KOPT-K1 (cell line): ENCODE data around the gene NCAPD3.
A peak's percentile ranks its signal among the peaks of the same experiment; 100 is the strongest.

Experiments
- H3K27ac ChIP-seq: fragments of 200-600 bp; sonication (generic); 2 replicates; pipeline ENCODE4 v1.5.1; 2016; ENCODE audit warnings: antibody characterized with exemption, mild to moderate bottlenecking, low read depth, low read length; ENCODE audit not compliant: poor library complexity, severe bottlenecking
- H3K36me3 ChIP-seq: fragments of 200-600 bp; sonication (generic); 2 replicates; pipeline ENCODE4 v1.5.1; 2017; ENCODE audit warnings: antibody characterized with exemption, mild to moderate bottlenecking, low read length, moderate library complexity; ENCODE audit not compliant: insufficient read depth
- H3K9me3 ChIP-seq: fragments of 200-600 bp; sonication (generic); 2 replicates; pipeline ENCODE4 v1.5.1; 2017; ENCODE audit warnings: antibody characterized with exemption, low read length, mild to moderate bottlenecking; ENCODE audit not compliant: insufficient read depth, poor library complexity, severe bottlenecking

NCAPD3 gene

DNA sequence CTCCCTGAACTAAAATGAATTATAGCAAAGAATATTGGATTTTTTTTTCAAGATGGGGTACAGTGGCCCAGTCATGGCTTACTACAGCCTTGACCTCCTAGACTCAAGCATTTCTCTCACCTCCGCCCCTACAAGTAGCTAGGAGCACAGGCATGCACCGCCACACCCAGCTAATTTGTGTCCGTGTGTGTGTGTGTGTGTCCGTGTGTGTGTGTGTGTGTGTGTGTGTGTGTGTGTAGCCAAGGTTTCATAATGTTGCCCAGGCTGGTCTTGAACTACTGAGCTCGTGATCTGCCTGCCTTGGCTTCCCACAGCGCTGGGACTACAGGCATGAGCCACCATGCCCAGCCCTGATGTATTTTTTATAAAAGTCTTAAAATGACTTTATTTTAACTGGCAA is 16.8 kb upstream of the NCAPD3 start:
- Histone ChIP-seq H3K27ac (no peak overlapping the region), H3K9me3 (no peaks in the 10 kb centered on the region), H3K36me3 (peaks cover 94% of the 10 kb centered on the region)

DNA sequence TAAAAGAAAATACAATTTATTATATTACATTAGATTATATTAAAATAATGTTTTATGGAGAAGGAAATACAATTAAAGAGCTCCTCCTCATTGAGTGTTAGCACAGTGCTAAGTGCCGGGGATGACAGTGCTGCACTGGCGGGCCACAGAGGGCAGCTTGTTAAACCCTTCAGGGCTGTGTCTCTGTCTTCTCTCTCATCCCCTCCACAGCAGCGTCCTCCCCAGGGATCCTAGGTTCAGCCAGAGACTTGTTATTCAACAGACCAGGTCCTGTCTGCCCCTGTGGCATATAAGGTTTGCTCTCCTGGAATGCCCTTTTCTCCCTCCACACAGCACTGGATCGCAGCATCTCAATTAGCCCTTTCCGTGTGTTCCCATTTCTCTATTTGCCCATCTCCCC is 15.2 kb upstream of the NCAPD3 start:
- peaks cover 94% of the 10 kb centered on the region for H3K36me3 ChIP-seq
- H3K9me3 ChIP-seq = no peaks in the 10 kb centered on the region
- H3K27ac ChIP-seq = no peak overlapping the region

DNA sequence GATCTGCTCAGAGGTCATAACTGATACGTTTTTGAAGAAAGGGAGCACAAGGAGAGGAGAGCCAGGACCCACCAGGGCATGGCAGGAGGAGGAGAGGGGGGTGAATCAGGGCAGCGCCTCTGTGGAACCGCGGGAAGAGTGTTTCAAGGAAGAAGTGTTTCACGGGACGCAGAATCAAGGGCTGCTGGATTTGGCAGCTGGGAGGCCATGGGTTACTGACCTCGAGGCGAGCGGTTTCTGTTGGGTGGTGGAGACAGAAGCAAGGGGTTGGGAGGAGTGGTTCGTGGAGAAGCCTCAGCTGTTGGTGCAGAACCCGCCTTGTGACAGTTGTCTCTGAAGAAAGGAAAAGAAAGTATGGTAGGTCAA is 13.8 kb upstream of the NCAPD3 start:
- H3K36me3 ChIP-seq = peaks cover 85% of the 10 kb centered on the region

DNA sequence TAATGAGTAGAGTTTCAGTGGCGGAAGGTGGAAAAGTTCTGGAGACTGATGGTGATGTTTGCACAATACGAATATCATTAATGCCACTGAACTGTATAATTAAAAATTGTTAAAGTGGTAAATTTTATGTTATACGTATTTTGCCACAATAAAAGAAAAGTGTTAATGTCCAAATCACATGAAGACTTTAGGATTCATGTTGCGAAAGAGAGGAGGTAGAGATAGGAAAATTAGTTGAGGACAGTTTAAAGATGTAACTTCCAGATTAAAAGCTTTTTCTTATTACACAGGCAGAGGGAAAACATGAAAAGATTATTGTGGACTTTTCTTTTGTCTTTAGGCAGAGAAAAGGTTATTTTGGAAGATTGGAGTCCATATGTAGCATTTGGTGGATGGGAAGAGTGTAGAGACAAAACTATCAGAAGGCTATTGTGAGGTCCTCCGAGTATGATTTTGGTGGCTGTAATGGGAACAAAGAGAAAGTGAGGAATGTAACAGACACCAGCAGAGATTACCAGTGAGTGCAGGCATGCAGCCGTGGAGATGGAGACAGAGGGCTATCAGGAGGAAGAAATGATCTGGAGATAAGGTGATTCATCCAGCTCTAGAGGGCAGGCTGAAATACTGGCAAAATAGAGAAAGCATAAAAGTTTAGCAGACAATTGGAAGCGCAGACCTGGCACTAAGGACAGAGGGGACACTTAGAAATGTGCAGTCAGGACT is 13.2 kb upstream of the NCAPD3 start:
- no peak overlapping the region for H3K27ac ChIP-seq
- H3K9me3 ChIP-seq = no peaks in the 10 kb centered on the region
- peaks cover 79% of the 10 kb centered on the region for H3K36me3 ChIP-seq

More for the DNA sequence above, 13.8 kb upstream of the NCAPD3 start:
- no peaks in the 10 kb centered on the region for H3K9me3 ChIP-seq
- H3K27ac ChIP-seq = no peak overlapping the region

DNA sequence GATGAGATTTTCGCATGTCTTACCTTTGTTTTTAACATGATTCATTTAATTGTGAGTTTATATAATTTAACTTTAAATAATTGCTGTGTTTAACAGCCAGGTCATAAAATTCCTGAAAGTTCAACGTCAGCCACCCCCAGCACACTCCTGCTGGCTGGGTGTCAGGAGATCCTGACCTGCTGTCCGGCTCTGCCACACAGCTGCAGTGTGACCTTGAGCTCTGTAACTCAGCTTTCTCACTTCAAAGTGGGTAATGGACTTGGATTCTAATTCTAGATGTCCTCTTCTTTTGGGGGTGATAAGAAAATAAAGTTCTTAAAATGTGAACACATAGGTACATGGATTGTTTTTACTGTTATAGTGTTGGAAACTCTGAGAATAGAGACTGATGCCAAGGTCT is 11.6 kb upstream of the NCAPD3 start:
- no peak overlapping the region for H3K27ac ChIP-seq
- no peaks in the 10 kb centered on the region for H3K9me3 ChIP-seq
- H3K36me3 ChIP-seq = peaks cover 69% of the 10 kb centered on the region

DNA sequence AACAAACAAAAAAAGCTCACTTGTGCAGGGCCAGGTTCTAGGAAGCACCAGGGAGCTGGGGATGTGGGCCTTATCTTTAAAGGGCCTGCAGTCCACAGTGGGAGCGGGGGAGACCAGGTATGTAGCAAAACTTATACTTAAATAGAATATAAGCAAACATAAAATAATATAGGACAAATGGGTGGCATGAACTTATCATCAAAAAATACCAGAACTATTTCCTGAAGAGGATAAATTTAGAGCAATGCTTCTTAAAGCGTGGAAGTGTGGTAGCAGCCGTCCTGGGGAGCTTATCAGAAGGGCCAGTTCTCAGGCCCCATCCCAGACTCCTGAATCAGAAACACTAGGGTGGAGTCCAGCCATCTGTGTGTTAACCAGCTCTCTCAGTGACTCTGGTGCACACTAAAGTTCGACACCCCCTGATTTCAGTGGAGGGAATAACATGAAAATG is 10.0 kb upstream of the NCAPD3 start:
- H3K36me3 ChIP-seq = peaks cover 59% of the 10 kb centered on the region
- no peaks in the 10 kb centered on the region for H3K9me3 ChIP-seq
- no peak overlapping the region for H3K27ac ChIP-seq

DNA sequence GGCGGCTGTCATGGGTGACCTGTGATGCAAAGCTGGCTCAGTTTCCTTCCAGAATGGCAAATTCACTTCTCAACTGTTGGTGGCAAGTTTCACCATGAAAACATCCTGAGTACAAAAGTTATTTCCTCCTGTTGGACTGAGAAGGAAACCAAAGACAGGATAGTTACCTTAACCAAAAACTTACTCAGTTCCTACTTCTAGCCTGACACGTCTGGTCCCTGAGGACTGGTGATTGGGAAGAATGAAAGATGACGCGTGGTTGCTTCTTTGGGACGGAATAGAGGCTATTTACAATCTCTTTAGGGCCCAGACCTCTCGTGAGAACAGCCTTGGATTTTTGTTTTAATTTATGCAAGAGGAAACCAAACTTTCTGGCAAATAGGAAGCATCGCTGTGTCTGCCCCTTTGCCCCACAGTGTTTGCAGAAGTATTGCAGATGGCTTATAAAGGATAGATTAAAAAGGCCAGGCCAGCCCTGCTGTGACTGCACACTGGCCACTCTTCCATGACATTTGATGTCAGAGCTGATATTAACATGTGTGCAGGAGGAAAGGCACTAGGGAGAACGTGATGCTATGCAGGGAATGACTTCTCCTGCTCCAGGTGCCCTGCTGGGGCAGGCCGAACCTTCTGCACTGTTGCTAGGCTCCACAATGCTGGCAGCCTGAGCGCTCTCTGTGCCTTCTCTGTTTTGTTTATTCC is 8.3 kb upstream of the NCAPD3 start:
- peaks cover 47% of the 10 kb centered on the region for H3K36me3 ChIP-seq
- no peaks in the 10 kb centered on the region for H3K9me3 ChIP-seq
- H3K27ac ChIP-seq = no peak overlapping the region

DNA sequence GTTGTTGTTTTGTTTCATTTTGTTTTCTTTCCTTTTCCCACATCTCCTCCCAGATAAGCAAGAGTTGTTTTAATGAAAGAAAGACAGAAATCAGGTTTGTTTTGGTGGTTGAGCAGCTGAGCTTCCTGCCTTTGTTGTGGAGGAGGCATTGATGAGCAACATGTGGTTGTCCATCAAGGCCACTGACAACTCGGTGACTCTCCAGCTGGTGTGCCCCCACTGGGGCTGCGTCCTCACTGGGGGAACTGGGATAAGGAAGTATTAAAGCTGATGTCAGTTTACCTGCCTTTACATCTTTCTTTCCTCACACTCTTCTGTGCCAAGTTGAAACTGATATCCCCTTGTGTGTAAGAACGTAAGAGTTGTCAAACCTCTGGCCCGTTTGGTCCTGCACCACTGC is 6.6 kb upstream of the NCAPD3 start:
- Histone ChIP-seq H3K27ac (no peak overlapping the region), H3K9me3 (no peaks in the 10 kb centered on the region), H3K36me3 (peaks cover 30% of the 10 kb centered on the region)

DNA sequence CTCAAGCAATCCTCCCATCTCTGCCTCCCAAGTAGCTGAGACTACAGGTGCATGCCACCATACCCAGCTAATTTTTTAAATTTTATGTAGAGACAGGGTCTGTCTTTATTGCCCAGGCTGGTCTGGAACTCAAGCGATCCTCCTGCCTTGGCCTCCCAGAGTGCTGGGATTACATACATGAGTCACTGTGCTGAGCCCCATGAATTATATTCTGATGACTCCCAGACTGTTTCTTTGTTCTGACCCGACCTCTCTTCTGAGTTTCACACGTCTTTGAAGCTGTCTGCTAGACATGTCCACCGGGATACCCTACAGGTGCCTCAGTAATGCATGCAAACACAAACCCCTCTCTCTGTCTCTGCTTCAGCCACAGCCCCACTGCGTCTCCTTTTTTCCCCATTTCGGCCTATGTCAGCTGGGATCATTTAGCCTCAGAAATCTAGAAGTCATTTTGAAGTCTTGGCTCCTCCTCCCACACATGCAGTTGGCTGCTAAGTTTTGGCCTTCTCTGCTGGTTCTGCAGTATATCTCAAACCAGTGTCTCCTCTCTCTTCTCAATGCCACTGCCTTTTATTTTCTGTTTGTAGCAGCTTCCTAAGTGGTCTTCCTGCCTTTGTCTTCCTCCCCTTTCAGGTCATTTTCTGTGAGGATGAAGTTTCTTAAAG is 5.5 kb upstream of the NCAPD3 start:
- no peak overlapping the region for H3K27ac ChIP-seq

DNA sequence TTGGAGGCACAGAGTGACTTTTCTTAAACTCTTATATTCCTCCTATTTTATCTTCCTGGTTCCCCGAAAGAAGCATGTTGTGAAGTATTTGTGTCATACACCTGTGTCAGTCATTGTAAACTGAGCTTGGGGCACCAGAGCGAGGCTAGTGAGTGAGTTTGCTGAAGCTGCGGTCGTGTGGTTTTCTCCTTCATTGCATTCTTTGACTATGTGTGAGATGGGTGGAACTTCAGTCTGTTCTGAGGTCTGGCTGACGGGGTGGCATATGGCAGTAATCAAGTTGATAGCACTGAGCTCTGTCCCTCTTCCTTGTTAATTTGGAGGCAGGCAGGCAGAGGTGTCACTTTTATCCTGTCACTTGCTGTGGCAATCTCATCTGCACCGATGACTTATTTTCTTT is 4.9 kb upstream of the NCAPD3 start:
- H3K27ac ChIP-seq = no peak overlapping the region
- H3K9me3 ChIP-seq = no peaks in the 10 kb centered on the region
- H3K36me3 ChIP-seq = 0 out of 2 replicates have a peak, but pooled peaks cover 13% of the 10 kb centered on the region

More for the DNA sequence above, 5.5 kb upstream of the NCAPD3 start:
- H3K36me3 ChIP-seq = 0 out of 2 replicates have a peak, but pooled peaks cover 19% of the 10 kb centered on the region
- no peaks in the 10 kb centered on the region for H3K9me3 ChIP-seq

DNA sequence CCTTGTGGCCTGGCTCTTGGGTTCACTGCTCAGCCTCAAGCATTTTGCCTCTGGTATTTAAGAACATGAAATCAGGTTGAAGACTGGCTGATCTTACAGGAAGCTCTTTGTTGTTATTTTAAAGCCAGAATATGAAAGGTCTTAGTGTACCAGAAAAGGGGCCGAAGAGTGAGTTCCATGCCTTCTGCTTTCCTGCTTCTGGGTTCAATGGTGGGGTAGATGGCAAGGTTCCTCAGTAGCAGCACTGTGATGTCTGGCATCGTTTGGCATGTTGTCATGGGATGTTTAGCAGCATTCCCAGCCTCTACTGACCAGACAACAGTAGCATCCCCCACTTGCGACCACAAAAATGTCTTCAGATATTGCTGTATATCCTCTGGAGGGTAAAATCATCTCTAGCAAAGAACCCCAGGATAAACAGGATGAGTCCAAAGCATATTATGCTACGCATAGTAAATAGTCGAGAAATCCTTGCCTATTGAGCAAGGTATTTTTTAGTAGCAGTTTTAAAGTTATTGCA is 3.1 kb upstream of the NCAPD3 start:
- no peaks in the 10 kb centered on the region for H3K9me3 ChIP-seq

DNA sequence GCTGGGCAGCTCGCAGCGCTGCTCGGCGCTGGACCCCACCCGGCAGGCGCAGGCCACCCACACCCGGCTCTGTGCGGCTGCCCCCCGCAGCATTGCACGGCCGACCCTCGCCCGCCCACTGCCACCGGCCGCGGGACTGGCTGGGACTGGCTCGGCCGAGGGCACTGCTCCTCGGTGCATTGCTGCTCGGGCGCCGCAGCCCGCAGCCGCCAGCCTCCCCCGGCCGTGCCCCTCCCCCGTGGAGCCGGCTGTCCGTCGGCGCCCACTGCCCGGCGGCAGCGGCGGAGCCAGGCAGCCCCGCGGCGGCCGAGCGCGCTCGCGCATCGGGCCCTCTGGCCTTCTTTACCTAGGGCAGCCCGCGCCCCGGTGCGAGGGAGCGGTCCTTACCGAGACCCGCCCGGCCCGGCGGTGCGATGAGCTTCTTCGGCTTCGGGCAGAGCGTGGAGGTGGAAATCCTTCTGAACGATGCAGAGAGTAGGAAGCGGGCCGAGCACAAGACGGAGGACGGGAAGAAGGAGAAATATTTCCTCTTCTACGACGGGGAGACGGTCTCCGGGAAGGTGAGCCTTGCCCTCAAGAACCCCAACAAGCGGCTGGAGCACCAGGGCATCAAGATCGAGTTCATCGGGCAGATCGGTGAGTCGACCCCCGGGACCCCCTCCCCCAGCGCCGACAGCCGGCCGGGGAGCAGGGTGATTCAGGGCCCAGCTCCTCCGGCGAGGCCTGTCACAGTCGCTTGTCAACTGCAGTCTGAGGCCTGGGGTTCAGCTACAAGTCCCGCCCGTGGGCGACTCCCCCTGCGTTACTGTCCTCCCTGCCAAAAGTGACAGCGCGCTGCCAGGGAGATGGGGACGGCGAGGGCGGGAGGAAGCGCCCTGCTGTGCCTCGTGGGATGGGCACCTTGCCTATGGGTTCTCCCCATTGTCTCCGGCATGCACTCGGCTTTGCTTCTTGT is 1.2 kb upstream of the NCAPD3 start:
- Histone ChIP-seq H3K36me3 (peaks cover 28% of the 10 kb centered on the region), H3K27ac (peak overlapping the region; percentile 82), H3K9me3 (no peaks in the 10 kb centered on the region)

More for the DNA sequence above, 3.1 kb upstream of the NCAPD3 start:
- Histone ChIP-seq H3K36me3 (peaks cover 21% of the 10 kb centered on the region), H3K27ac (no peak overlapping the region)

DNA sequence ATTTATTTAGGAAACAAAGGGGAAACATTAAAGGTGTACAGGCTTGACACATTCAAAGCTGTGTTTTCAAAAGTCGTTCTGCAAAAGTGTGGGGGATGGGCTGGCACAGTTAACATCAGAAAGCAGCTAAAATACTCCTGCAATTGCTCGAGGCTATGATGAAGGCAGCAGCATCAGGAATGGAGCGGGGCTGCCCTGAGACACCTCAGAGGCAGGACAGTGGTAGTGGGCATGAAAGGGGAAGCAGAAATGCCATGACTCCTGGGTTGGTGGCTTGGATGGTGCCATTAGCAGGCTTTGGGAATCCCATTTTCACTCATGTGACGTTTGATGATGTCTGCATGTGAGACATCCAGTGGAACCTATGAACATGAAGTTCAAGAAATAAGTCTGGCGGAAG is 646 bp downstream of the NCAPD3 start:
- peaks cover 45% of the 10 kb centered on the region for H3K36me3 ChIP-seq
- H3K27ac ChIP-seq = peak overlapping the region; percentile 82
- no peaks in the 10 kb centered on the region for H3K9me3 ChIP-seq

DNA sequence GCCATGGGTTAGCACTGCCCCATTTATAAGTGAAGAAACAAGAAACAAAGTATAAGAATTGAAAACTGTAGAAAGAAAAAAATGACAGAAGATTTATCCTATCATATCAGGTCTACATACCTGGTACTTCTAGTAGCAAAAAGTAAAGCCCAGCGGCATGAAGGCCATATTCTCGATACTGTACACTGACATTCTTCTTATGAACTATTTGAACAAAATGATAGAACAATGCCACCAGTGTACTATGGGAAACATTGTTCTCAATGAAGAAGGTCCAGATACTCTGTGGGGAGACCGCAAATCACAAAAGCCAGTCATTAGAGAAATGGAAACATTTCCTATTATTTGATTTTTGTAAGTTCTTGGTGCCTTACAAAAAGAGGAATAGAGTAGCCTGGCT is 7.0 kb downstream of the NCAPD3 start:
- no peak overlapping the region for H3K27ac ChIP-seq
- no peaks in the 10 kb centered on the region for H3K9me3 ChIP-seq
- H3K36me3 ChIP-seq = peaks cover 97% of the 10 kb centered on the region
